Sigmoid colon (tissue), 7 donors: ENCODE measurements around the gene PRUNE2. TPM values are rescaled to one million over a fixed set of nuclear protein-coding genes. Genes with fewer than 3 reads are reported as not detected.
A peak's percentile ranks its signal among the peaks of the same experiment; 100 is the strongest.
"Not testable (repeated sequence)": the region's sequence is repeated elsewhere in the genome, so short reads cannot be mapped to it uniquely, and the experiment has no call there.

Experiments
- DNase-seq: peaks from one replicate; pipeline ENCODE4 v3.0.0-alpha.2; 2019
- H3K27ac ChIP-seq, 4 donors: fragments of 200-600 bp; sonication (generic); one replicate each; pipeline ENCODE4 v1.5.1; 2016 to 2019; ENCODE audit warnings: mild to moderate bottlenecking in 1 of 4
- H3K27me3 ChIP-seq, 3 donors: fragments of 200-600 bp; sonication (generic); one replicate each; pipeline ENCODE4 v1.5.1; 2019; ENCODE audit warnings: mild to moderate bottlenecking in 1 of 3
- H3K36me3 ChIP-seq, 4 donors: fragments of 200-600 bp; sonication (generic); one replicate each; pipeline ENCODE4 v1.5.1; 2016 to 2019
- H3K4me1 ChIP-seq, 4 donors: fragments of 200-600 bp; sonication (generic); one replicate each; pipeline ENCODE4 v1.5.1; 2017 to 2019
- H3K4me3 ChIP-seq, 4 donors: fragments of 200-600 bp; sonication (generic); one replicate each; pipeline ENCODE4 v1.5.1; 2017 to 2019; ENCODE audit warnings: mild to moderate bottlenecking in 2 of 4, moderate library complexity in 1 of 4
- H3K9me3 ChIP-seq, 4 donors: fragments of 200-600 bp in 3 of 4; sonication (generic) in 3 of 4; one replicate each; pipeline versions ENCODE4 v1.5.1 to v1.6.1; 2013 to 2019
- EP300 ChIP-seq, 4 donors: sonication (generic); formaldehyde crosslinking; IDR thresholded peaks; one replicate each; pipeline ENCODE4 v1.6.1; 2017; ENCODE audit warnings: antibody characterized with exemption in 4 of 4
- POLR2A ChIP-seq, 2 donors: fragments of 450-650 bp; IDR thresholded peaks; one replicate each; pipeline ENCODE4 v1.6.1; 2016; ENCODE audit warnings: antibody characterized with exemption in 2 of 2, mild to moderate bottlenecking in 2 of 2, moderate library complexity in 2 of 2
- POLR2AphosphoS5 ChIP-seq, 4 donors: sonication (generic); formaldehyde crosslinking; IDR thresholded peaks; one replicate each; pipeline ENCODE4 v1.6.1; 2017; ENCODE audit warnings: antibody characterized with exemption in 4 of 4
- WGBS, 2 donors: extraction: QIAGEN DNeasy Blood & Tissue Kit; methylation state at CpG; one replicate each; pipeline ENCODE4 v1.1.7; 2013; 5-methylcytosine and 5-hydroxymethylcytosine counted together
- intact Hi-C: fragments of 100-400 bp; cut with DNase I; formaldehyde crosslinking; loops from one replicate; pipeline ENCODE4 v1.15.1; 2023
- polyA plus RNA-seq, 3 donors: library from polyadenylated mRNA; stranded (reverse); fragments of 200-250 nt; gene quantifications; one replicate each; pipeline ENCODE4 v1.2.3, GENCODE V29; 2013
- total RNA-seq, 4 donors: library from RNA; depleted of rRNA; stranded (reverse); fragments of >200 nt; gene quantifications; one replicate each; pipeline ENCODE4 v1.1.0, GENCODE V29; 2016
- TF ChIP-seq, protein P1 (sequence below), 4 experiments: fragments of 450-650 bp in 3 of 4; fragments of 200-600 bp in 1 of 4; IDR thresholded peaks; one replicate each; pipeline ENCODE4 v1.5.1; 2016 to 2019; ENCODE audit warnings: antibody characterized with exemption in 4 of 4, mild to moderate bottlenecking in 3 of 4, moderate library complexity in 2 of 4
- donor health status: healthy with polysubstance abuse.
- donor health status: Bipolar disorder and iron deficiency.
- donor health status: healthy.

Gene PRUNE2, protein sequence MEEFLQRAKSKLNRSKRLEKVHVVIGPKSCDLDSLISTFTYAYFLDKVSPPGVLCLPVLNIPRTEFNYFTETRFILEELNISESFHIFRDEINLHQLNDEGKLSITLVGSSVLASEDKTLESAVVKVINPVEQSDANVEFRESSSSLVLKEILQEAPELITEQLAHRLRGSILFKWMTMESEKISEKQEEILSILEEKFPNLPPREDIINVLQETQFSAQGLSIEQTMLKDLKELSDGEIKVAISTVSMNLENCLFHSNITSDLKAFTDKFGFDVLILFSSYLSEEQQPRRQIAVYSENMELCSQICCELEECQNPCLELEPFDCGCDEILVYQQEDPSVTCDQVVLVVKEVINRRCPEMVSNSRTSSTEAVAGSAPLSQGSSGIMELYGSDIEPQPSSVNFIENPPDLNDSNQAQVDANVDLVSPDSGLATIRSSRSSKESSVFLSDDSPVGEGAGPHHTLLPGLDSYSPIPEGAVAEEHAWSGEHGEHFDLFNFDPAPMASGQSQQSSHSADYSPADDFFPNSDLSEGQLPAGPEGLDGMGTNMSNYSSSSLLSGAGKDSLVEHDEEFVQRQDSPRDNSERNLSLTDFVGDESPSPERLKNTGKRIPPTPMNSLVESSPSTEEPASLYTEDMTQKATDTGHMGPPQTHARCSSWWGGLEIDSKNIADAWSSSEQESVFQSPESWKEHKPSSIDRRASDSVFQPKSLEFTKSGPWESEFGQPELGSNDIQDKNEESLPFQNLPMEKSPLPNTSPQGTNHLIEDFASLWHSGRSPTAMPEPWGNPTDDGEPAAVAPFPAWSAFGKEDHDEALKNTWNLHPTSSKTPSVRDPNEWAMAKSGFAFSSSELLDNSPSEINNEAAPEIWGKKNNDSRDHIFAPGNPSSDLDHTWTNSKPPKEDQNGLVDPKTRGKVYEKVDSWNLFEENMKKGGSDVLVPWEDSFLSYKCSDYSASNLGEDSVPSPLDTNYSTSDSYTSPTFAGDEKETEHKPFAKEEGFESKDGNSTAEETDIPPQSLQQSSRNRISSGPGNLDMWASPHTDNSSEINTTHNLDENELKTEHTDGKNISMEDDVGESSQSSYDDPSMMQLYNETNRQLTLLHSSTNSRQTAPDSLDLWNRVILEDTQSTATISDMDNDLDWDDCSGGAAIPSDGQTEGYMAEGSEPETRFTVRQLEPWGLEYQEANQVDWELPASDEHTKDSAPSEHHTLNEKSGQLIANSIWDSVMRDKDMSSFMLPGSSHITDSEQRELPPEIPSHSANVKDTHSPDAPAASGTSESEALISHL (N-terminal part only)
- total RNA-seq, result 100 to 1,000 TPM; 440 to 536 (median 490) TPM
- 10 to 100 TPM in 1 of 3 donors, 1 to 10 TPM in 2; 7.4 to 32.2 (median 8.4) TPM for polyA plus RNA-seq

DNA sequence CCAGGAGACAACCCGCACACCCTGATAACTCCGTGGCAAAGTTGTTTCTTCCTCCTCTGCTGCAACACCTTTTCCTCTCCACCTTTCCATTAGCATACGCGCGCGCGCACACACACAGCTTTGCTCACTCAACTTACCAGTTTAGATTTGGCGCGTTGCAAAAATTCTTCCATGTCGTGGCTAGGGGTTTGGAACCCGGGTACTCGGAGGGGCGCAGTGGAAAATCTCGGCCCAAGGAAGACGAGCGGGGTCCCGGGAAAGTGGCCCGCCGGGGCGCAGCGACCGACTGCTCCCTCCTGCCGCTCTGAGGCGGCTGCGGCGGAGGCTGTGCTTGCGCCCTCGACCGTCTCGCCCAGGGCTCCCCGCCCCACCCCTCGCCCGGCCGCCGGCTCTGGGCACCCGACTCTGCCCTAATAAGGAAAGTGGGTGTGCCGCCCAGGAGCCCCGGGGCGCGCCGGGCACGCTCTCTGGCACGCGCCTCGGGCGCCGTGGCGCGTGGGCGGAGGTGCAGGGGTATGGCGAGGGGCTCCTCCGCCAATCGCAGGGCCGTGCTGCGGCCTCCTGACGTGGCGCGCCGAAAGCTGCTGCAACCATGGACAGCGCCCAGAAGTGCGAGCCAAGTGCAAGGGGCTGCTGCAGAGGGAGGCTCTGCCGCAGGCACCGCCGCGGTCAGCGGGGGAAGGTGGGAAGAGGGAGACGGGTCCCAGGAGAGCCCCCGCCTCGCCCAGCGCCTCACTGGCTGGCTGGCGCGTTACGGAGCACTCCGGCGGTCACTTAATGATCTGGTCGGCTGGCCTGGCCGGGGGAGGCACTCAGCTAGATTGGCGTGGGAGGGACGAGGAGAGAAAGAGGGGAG, at the start of gene PRUNE2:
PRUNE2 (minus strand) TSS at position 324 of the 856 bp plus-strand sequence; CDS start at position 173, 151 bp downstream.
- WGBS, 2 donors, result 1 to 3% methylated on average over 79 of the region's 79 CpGs
- H3K9me3 ChIP-seq, result no peaks in the 10 kb centered on the region
- H3K27me3 ChIP-seq, result no peaks in the 10 kb centered on the region
- no peaks in the 10 kb centered on the region for H3K36me3 ChIP-seq
- peak within 1 kb of the TSS; percentile 50 to 82 (median 75) for H3K4me3 ChIP-seq
- intact Hi-C loops, result loop anchor here (2.0 to 10.0 kb wide), 4 partner anchors 81 to 301 kb away; partner anchors contain the start of gene PCA3
- peak; percentile 94 for DNase-seq
- peak; percentile 88 to 98 for TF ChIP-seq POLR2A (IDR thresholded peaks at IDR 0.05)
- TF ChIP-seq, protein P1, sequence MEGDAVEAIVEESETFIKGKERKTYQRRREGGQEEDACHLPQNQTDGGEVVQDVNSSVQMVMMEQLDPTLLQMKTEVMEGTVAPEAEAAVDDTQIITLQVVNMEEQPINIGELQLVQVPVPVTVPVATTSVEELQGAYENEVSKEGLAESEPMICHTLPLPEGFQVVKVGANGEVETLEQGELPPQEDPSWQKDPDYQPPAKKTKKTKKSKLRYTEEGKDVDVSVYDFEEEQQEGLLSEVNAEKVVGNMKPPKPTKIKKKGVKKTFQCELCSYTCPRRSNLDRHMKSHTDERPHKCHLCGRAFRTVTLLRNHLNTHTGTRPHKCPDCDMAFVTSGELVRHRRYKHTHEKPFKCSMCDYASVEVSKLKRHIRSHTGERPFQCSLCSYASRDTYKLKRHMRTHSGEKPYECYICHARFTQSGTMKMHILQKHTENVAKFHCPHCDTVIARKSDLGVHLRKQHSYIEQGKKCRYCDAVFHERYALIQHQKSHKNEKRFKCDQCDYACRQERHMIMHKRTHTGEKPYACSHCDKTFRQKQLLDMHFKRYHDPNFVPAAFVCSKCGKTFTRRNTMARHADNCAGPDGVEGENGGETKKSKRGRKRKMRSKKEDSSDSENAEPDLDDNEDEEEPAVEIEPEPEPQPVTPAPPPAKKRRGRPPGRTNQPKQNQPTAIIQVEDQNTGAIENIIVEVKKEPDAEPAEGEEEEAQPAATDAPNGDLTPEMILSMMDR (IDR thresholded peaks at IDR 0.05), result no peak
- TF ChIP-seq POLR2AphosphoS5 (IDR thresholded peaks at IDR 0.05), result peak; percentile 77 to 92 (median 86)
- TF ChIP-seq EP300 (IDR thresholded peaks at IDR 0.05), result peak in 2 of 4 donors; percentile 26 to 83
- H3K4me1 ChIP-seq, result peaks cover 0 to 25% (median 11%) of the 10 kb centered on the region in 4 donors
- peak within 1 kb of the TSS; percentile 85 to 95 (median 88) for H3K27ac ChIP-seq

DNA sequence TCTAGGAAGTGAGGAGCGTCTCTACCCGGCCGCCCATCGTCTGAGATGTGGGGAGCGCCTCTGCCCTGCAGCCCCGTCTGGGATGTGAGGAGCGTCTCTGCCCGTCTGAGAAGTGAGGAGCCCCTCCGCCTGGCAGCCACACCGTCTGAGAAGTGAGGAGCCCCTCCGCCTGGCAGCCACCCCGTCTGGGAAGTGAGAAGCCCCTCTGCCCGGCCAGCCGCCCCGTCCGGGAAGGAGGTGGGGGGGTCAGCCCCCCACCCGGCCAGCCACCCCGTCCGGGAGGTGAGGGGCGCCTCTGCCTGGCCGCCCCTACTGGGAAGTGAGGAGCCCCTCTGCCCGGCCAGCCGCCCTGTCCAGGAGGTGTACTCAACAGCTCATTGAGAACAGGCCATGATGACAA, 49.5 kb upstream of the PRUNE2 start:
- intact Hi-C loops, H3K27ac ChIP-seq, H3K4me1 ChIP-seq, H3K27me3 ChIP-seq, DNase-seq, H3K9me3 ChIP-seq, H3K36me3 ChIP-seq, H3K4me3 ChIP-seq: not testable (repeated sequence)
- WGBS, 2 donors, result 91 to 94% methylated on average over 23 of the region's 23 CpGs

DNA sequence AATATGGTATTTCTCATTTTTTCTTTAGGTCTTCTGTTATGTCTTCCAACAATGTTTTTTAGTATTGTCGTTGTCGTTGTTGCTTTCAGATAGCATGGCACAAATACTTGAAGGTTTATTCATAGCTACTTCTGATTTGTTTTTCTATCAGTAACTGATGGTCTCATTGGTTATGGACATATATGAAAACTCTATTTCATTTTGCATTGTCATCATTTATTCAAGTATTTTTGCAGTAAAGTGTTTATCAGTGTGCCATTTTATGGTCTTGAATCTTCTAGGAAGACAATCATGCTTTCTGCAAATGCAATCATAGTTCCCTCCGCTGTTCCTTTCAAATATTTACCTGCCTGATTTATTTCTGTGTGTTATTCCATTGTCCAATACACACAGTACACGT, 44.0 kb upstream of the PRUNE2 start:
- 87 to 89% methylated on average over 4 of the region's 4 CpGs for WGBS, 2 donors
- no peak overlapping the region for H3K27ac ChIP-seq
- H3K9me3 ChIP-seq, result no peaks in the 10 kb centered on the region
- H3K4me3 ChIP-seq, result no peak overlapping the region
- no peak for DNase-seq
- intact Hi-C loops, result no loop called here
- H3K27me3 ChIP-seq, result no peaks in the 10 kb centered on the region
- H3K36me3 ChIP-seq, result no peaks in the 10 kb centered on the region
- TF ChIP-seq, protein P1 (IDR thresholded peaks at IDR 0.05), result no peak
- TF ChIP-seq EP300 (IDR thresholded peaks at IDR 0.05) (no peak), POLR2AphosphoS5 (IDR thresholded peaks at IDR 0.05) (no peak), POLR2A (IDR thresholded peaks at IDR 0.05) (no peak)
- H3K4me1 ChIP-seq, result no peaks in the 10 kb centered on the region

DNA sequence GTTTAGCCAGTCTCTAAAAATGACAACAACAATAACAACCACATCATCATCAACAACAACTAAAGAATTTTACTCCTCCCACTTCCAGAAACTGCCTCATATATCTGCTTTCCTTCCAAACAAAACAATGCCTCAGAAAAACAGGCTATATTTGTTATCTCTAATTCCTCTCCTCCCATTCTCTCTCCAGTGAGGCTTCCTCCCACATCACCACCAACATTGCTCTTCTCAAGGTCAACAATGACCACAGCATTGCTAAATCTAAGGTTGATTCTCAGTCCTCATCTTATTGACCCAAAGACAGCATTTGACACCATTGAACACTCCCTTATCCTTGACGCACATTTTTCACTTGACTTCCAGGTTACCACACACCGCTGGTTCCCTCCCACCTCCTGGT, 38.1 kb upstream of the PRUNE2 start:
- H3K27me3 ChIP-seq, result no peaks in the 10 kb centered on the region
- no peak overlapping the region for H3K4me3 ChIP-seq
- no peaks in the 10 kb centered on the region for H3K36me3 ChIP-seq
- no peak for DNase-seq
- intact Hi-C loops, result no loop called here
- H3K9me3 ChIP-seq, result no peaks in the 10 kb centered on the region
- TF ChIP-seq POLR2AphosphoS5 (IDR thresholded peaks at IDR 0.05) (no peak), POLR2A (IDR thresholded peaks at IDR 0.05) (no peak), EP300 (IDR thresholded peaks at IDR 0.05) (no peak)
- 94 to 95% methylated on average over 2 of the region's 2 CpGs for WGBS, 2 donors
- H3K4me1 ChIP-seq, result no peaks in the 10 kb centered on the region
- H3K27ac ChIP-seq, result no peak overlapping the region

DNA sequence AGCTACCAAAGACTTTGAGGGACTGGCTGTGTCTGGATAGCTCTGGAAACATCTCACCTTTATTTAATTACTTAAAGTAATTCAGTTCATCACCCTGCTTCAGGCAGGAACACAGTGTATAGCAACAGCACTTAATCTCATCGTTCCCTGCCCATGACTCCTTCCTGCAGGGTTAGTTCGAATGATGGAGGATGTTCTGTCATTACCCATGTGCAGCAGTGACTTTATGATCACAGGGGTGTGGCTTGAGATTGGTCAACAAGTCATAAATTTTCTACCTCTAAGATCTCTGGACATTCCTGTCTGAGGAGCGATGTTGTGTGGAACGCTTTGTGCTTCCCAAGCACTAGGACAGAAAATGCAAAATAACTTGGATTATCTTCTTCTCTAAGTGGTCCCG, 37.1 kb upstream of the PRUNE2 start:
- Histone ChIP-seq H3K9me3 (no peaks in the 10 kb centered on the region), H3K36me3 (no peaks in the 10 kb centered on the region), H3K4me1 (no peaks in the 10 kb centered on the region), H3K27me3 (no peaks in the 10 kb centered on the region), H3K4me3 (no peak overlapping the region), H3K27ac (no peak overlapping the region)
- TF ChIP-seq POLR2AphosphoS5 (IDR thresholded peaks at IDR 0.05), result no peak
- no peak for TF ChIP-seq EP300 (IDR thresholded peaks at IDR 0.05)
- no peak for TF ChIP-seq POLR2A (IDR thresholded peaks at IDR 0.05)
- TF ChIP-seq, protein P1 (IDR thresholded peaks at IDR 0.05), result no peak
- no peak for DNase-seq
- intact Hi-C loops, result no loop called here
- WGBS, 2 donors, result 25 to 66% methylated on average over 5 of the region's 5 CpGs
